Lower leg skin (tissue), 4 donors: ENCODE measurements around the gene C5AR1. TPM values are rescaled to one million over a fixed set of nuclear protein-coding genes. Genes with fewer than 3 reads are reported as not detected.
"Not testable (repeated sequence)": the region's sequence is repeated elsewhere in the genome, so short reads cannot be mapped to it uniquely, and the experiment has no call there.

Experiments used
- DNase-seq, 2 donors: peaks; one replicate each; pipeline ENCODE4 v3.0.0-alpha.2; 2019; ENCODE audit warnings: low spot score in 2 of 2
- H3K4me3 ChIP-seq: fragments of 200-600 bp; sonication (generic); 2 replicates; pipeline ENCODE4 v1.5.1; 2017; ENCODE audit warnings: mild to moderate bottlenecking, low read depth; ENCODE audit not compliant: poor library complexity, severe bottlenecking
- POLR2A ChIP-seq, 2 donors: fragments of 450-650 bp; IDR thresholded peaks; one replicate each; pipeline ENCODE4 v1.6.1; 2016 to 2017; ENCODE audit warnings: antibody characterized with exemption in 2 of 2, mild to moderate bottlenecking in 1 of 2, moderate library complexity in 1 of 2
- WGBS, 2 donors: methylation state at CpG; one replicate each; pipeline ENCODE4 v1.1.5; 2018; 5-methylcytosine and 5-hydroxymethylcytosine counted together
- intact Hi-C: fragments of 100-400 bp; cut with DNase I; formaldehyde crosslinking; loops from one replicate; pipeline ENCODE4 v1.15.0; 2023; ENCODE audit warnings: low total_unique reads
- total RNA-seq, 4 donors: library from RNA; depleted of rRNA; stranded (reverse); fragments of >200 nt; gene quantifications; one replicate each; pipeline ENCODE4 v1.1.0, GENCODE V29; 2016
- TF ChIP-seq, protein P1 (sequence below), 3 donors: fragments of 450-650 bp; IDR thresholded peaks; one replicate each; pipeline ENCODE4 v1.5.1; 2016; ENCODE audit warnings: antibody characterized with exemption in 3 of 3, mild to moderate bottlenecking in 3 of 3, moderate library complexity in 2 of 3

The C5AR1 gene
- total RNA-seq, 4 donors from 2014 or later, result 1.1 to 3.7 (median 2.0) TPM

DNA sequence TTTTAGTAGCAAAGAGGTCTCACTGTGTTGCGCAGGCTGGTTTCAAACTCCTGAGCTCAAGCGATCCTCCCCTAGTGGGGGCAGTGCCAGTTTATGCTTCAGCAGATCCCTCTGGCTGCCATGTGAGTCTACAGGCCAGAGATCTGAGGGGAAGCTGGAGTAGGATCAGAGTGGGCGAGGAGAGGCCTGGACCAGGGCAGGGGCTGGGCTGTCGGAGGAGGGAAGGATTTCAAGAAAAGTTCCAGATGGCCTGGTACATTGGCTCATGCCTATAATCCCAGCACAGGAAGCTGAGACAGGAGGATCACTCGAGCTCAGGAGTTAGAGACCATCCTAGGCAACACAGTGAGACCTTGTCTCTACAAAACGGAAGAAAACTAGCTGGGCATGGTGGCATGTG, 49.3 kb downstream of the C5AR1 start:
- TF ChIP-seq POLR2A (IDR thresholded peaks at IDR 0.05), result no peak
- TF ChIP-seq, protein P1, sequence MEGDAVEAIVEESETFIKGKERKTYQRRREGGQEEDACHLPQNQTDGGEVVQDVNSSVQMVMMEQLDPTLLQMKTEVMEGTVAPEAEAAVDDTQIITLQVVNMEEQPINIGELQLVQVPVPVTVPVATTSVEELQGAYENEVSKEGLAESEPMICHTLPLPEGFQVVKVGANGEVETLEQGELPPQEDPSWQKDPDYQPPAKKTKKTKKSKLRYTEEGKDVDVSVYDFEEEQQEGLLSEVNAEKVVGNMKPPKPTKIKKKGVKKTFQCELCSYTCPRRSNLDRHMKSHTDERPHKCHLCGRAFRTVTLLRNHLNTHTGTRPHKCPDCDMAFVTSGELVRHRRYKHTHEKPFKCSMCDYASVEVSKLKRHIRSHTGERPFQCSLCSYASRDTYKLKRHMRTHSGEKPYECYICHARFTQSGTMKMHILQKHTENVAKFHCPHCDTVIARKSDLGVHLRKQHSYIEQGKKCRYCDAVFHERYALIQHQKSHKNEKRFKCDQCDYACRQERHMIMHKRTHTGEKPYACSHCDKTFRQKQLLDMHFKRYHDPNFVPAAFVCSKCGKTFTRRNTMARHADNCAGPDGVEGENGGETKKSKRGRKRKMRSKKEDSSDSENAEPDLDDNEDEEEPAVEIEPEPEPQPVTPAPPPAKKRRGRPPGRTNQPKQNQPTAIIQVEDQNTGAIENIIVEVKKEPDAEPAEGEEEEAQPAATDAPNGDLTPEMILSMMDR (IDR thresholded peaks at IDR 0.05), result no peak
- WGBS, 2 donors, result 88 to 93% methylated on average over 6 of the region's 6 CpGs
- H3K4me3 ChIP-seq, result no peak overlapping the region
- intact Hi-C loops, result no loop called here
- no peak for DNase-seq

DNA sequence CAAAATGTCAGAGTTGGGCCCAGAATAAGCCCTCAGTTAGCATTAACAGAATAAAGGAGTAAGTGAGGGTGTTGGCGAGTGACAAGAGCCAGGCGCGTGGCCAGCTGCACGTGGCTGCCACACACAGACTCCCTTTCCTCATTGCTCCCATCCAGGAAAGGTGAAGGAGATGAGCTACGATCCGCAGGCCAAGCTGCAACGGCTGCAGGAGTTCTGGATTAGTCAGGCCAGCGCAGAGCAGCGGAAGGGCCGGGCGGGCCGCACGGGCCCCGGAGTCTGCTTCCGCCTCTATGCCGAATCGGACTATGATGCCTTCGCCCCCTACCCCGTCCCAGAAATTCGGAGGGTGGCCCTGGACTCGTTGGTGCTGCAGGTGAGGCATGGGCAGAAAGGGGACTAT, 52.7 kb downstream of the C5AR1 start:
- 94% methylated on average over 21 of the region's 21 CpGs for WGBS, 2 donors
- DNase-seq, result no peak
- H3K4me3 ChIP-seq, result no peak overlapping the region
- TF ChIP-seq POLR2A (IDR thresholded peaks at IDR 0.05), result no peak
- TF ChIP-seq, protein P1 (IDR thresholded peaks at IDR 0.05), result no peak
- intact Hi-C loops, result no loop called here

DNA sequence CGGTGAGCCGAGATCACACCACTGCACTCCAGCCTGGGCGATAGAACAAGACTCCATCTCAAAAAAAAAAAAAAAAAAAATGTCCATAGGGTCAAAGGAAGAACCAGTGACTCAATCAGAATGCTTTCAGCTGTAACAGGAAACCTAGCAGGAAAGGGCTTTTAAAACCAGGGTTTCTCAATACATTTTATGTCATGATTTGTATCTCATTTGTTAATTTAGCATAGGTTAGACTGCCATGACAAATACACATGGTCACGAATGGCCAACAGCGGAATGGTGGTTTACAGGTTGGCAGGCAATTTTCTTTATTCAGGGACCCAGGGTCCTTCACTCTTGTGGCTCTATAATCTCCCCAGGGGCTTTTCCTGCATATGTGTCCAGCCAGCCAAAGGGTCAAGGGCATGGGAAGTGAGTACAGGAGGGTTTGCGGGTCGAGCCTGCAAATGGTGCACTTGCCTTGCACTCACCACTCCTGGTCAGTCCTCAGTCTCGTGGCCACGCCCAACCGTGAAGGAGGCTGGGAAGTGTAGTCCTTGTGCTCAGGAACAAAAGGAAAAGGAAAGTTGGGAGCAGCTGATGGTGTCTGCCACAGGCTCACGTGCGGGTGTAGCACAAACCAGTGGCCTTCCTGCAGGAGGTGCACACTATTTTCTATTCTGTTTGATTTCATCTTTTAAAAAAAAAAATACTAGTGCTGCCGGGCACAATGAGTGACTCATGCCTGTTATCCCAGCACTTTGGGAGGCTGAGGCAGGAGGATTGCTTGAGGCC, 54.3 kb downstream of the C5AR1 start:
- TF ChIP-seq POLR2A (IDR thresholded peaks at IDR 0.05), result no peak
- TF ChIP-seq, protein P1 (IDR thresholded peaks at IDR 0.05), result no peak
- DNase-seq, result no peak
- intact Hi-C loops, result no loop called here
- no peak overlapping the region for H3K4me3 ChIP-seq
- WGBS, 2 donors, result 83 to 87% methylated on average over 13 of the region's 13 CpGs

- H3K4me3 ChIP-seq, DNase-seq, intact Hi-C loops: not testable (repeated sequence)
- WGBS, 2 donors, result 95 to 98% methylated on average over 10 of the region's 10 CpGs
Measured at GRCh38 chr19:47365455-47365854, 55.8 kb downstream of the C5AR1 start.

- TF ChIP-seq POLR2A (IDR thresholded peaks at IDR 0.05), result no peak
- TF ChIP-seq, protein P1 (IDR thresholded peaks at IDR 0.05), result no peak
- H3K4me3 ChIP-seq, result no peak overlapping the region
- WGBS, 2 donors, result 64 to 68% methylated on average over 10 of the region's 10 CpGs
- no peak for DNase-seq
- intact Hi-C loops, result no loop called here
Measured at GRCh38 chr19:47370045-47370611, 60.5 kb downstream of the C5AR1 start.

GRCh38 chr19:47371261-47371660, 61.6 kb downstream of the C5AR1 start:
- intact Hi-C loops, result no loop called here
- H3K4me3 ChIP-seq, result no peak overlapping the region
- TF ChIP-seq, protein P1 (IDR thresholded peaks at IDR 0.05), result no peak
- no peak for TF ChIP-seq POLR2A (IDR thresholded peaks at IDR 0.05)
- DNase-seq, result no peak
- WGBS, 2 donors, result 89 to 93% methylated on average over 9 of the region's 9 CpGs

Other genes starting within 250 kb of the C5AR1 start
- gene ZC3H4, start 196.1 kb upstream of the C5AR1 start, total RNA-seq, result 10 to 100 TPM; 21.8 to 29.5 (median 27.6) TPM
- 10 to 100 TPM; 38.8 to 56.1 (median 44.2) TPM for gene SAE1, start 179.0 kb upstream of the C5AR1 start, total RNA-seq
- 10 to 100 TPM; 11.2 to 33.0 (median 14.4) TPM for gene BBC3, start 78.7 kb upstream of the C5AR1 start, total RNA-seq
- gene CCDC9, start 53.3 kb upstream of the C5AR1 start, total RNA-seq, result 10 to 100 TPM; 26.4 to 46.6 (median 33.7) TPM
- gene INAFM1, start 35.0 kb upstream of the C5AR1 start, total RNA-seq, result 10 to 100 TPM in 1 of 4 donors, 1 to 10 TPM in 3; 6.0 to 13.6 (median 8.2) TPM
- 1 to 10 TPM in 3 of 4 donors, under 1 TPM in 1; 0.91 to 3.5 (median 1.7) TPM for gene C5AR2, start 22.3 kb downstream of the C5AR1 start, total RNA-seq
- 10 to 100 TPM; 11.1 to 28.7 (median 18.9) TPM for gene DHX34, start 39.5 kb downstream of the C5AR1 start, total RNA-seq
- 1 to 10 TPM; 1.9 to 8.5 (median 4.6) TPM for gene MEIS3, start 109.7 kb downstream of the C5AR1 start, total RNA-seq
- 1 to 10 TPM in 2 of 4 donors, under 1 TPM in 1, not detected in 1; 0.38 to 2.3 (median 1.6) TPM for gene SLC8A2, start 162.0 kb downstream of the C5AR1 start, total RNA-seq
- gene KPTN, start 174.4 kb downstream of the C5AR1 start, total RNA-seq, result 1 to 10 TPM; 3.5 to 9.0 (median 5.9) TPM
- 100 to 1,000 TPM; 182 to 344 (median 221) TPM for gene NAPA, start 205.2 kb downstream of the C5AR1 start, total RNA-seq